ENCODE results near the gene KRT9. TPM values are rescaled to one million over a fixed set of nuclear protein-coding genes. Genes with fewer than 3 reads are reported as not detected.

The KRT9 gene
- total and polyA plus RNA-seq, 2 donors (not counting 3 experiments of a cell fraction or from before 2014, with no cell fraction given), result not detected

DNA sequence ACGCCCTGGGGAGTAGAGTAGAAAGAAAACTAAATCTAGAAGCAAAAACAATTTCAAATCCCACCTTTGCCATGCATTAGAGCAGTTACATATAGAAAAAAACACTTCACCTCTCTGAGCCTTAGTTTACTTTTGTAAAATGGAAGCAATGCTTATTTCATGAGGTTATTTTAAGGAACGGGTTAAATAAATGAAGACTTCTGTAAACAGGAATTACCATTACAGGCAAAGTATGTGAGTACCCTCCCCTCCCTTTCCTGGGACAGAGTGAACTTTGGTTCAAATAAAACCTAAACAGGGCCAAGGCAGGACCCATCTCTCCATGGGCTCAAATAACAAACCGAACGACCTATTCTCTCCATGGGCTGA, 48.6 kb downstream of the KRT9 start:
- CTCF ChIA-PET, result interaction anchor here (8.5 kb wide), 1 partner anchor 27 kb away, joined by 126 read pairs; no protein-coding TSS in a partner anchor
- FAIRE-seq (no peak), DNase-seq (ENCODE audit: low read depth, low spot score) (no peak)
- no peaks in the 10 kb centered on the region for H3K27me3 ChIP-seq (ENCODE audit: control insufficient read depth in 2 of 2, insufficient read depth in 2 of 2, low read length in 2 of 2)
- no peak overlapping the region for H3K27ac ChIP-seq (ENCODE audit: insufficient read depth, low read depth, low read length)
- H2AFZ ChIP-seq (ENCODE audit: low read depth, low read length), result no peak overlapping the region
- no peaks in the 10 kb centered on the region for H3K36me3 ChIP-seq (ENCODE audit: control insufficient read depth in 2 of 2, extremely low read depth in 1 of 2, insufficient read depth in 2 of 2, low read length in 2 of 2)
- BruUV-seq (replicated peaks), result no TSS peak
- H4K20me1 ChIP-seq (replicated peaks; ENCODE audit: control insufficient read depth, extremely low read depth, insufficient read depth, low read length), result no peaks in the 10 kb centered on the region
- no peaks in the 10 kb centered on the region for H3K79me2 ChIP-seq (ENCODE audit: control insufficient read depth, insufficient read depth, low read length)
- intact Hi-C loops (cut with micrococcal nuclease) (no loop called here), dilution Hi-C loops (cut with MboI; ENCODE audit: extremely low pct_ligation_motif_present, low sequenced_read_pairs) (no loop called here)
- H3K4me3 ChIP-seq (replicated peaks in 1 of 3; ENCODE audit: insufficient read depth in 1 of 3, low read depth in 1 of 3, low read length in 3 of 3), result no peak overlapping the region
- POLR2A ChIA-PET, result no interaction called here
- no peaks in the 10 kb centered on the region for H3K9me1 ChIP-seq (replicated peaks; ENCODE audit: control insufficient read depth, extremely low read depth, insufficient read depth, low read length)
- no peak for TF ChIP-seq POLR2A (IDR thresholded peaks at IDR 0.05; ENCODE audit: low read depth, low read length)
- no peak for TF ChIP-seq JUN (IDR thresholded peaks at IDR 0.05; ENCODE audit: borderline replicate concordance, insufficient read depth, insufficient read length, low read depth)
- TF ChIP-seq POLR2AphosphoS5 (IDR thresholded peaks at IDR 0.05; ENCODE audit: insufficient read depth, low read depth, low read length), result no peak
- no peak for TF ChIP-seq MYC (IDR thresholded peaks at IDR 0.05; ENCODE audit: low read depth, low read length)
- TF ChIP-seq FOS (IDR thresholded peaks at IDR 0.05; ENCODE audit: borderline replicate concordance, insufficient read depth, low read length), result no peak
- TF ChIP-seq, protein P1, sequence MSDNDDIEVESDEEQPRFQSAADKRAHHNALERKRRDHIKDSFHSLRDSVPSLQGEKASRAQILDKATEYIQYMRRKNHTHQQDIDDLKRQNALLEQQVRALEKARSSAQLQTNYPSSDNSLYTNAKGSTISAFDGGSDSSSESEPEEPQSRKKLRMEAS (IDR thresholded peaks at IDR 0.05; ENCODE audit: insufficient read depth, insufficient read length), result no peak
- no peak for TF ChIP-seq GATA2 (IDR thresholded peaks at IDR 0.05; ENCODE audit: insufficient read depth, insufficient read length, low read depth, low read length)
- TF ChIP-seq, protein P2, sequence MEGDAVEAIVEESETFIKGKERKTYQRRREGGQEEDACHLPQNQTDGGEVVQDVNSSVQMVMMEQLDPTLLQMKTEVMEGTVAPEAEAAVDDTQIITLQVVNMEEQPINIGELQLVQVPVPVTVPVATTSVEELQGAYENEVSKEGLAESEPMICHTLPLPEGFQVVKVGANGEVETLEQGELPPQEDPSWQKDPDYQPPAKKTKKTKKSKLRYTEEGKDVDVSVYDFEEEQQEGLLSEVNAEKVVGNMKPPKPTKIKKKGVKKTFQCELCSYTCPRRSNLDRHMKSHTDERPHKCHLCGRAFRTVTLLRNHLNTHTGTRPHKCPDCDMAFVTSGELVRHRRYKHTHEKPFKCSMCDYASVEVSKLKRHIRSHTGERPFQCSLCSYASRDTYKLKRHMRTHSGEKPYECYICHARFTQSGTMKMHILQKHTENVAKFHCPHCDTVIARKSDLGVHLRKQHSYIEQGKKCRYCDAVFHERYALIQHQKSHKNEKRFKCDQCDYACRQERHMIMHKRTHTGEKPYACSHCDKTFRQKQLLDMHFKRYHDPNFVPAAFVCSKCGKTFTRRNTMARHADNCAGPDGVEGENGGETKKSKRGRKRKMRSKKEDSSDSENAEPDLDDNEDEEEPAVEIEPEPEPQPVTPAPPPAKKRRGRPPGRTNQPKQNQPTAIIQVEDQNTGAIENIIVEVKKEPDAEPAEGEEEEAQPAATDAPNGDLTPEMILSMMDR (IDR thresholded peaks at IDR 0.05; ENCODE audit: extremely low read depth in 1 of 2, insufficient read depth in 1 of 2, low read depth in 1 of 2, low read length in 2 of 2), result no peak
- no peak for TF ChIP-seq EZH2 (IDR thresholded peaks at IDR 0.05; ENCODE audit: borderline replicate concordance, low read depth, low read length, severe bottlenecking)
- no peaks in the 10 kb centered on the region for H3K9me3 ChIP-seq (replicated peaks; ENCODE audit: control insufficient read depth, insufficient read depth, low read length)
- H3K9ac ChIP-seq (replicated peaks; ENCODE audit: extremely low read depth, insufficient read depth, low read length), result no peak overlapping the region
- no peak overlapping the region for H3K4me2 ChIP-seq (ENCODE audit: insufficient read depth, low read length)
- peaks cover 27% of the 10 kb centered on the region for H3K4me1 ChIP-seq (ENCODE audit: control insufficient read depth, extremely low read depth, insufficient read depth, low read length)

Data from endothelial cell of umbilical vein (primary cell).